Upper lobe of left lung (tissue), 4 donors: ENCODE results near the gene CD276.

ENCODE experiments used
- POLR2A ChIP-seq, 4 donors: fragments of 450-650 bp; IDR thresholded peaks; one replicate each; pipeline ENCODE4 v1.5.1; 2016 to 2017; ENCODE audit warnings: antibody characterized with exemption in 4 of 4, mild to moderate bottlenecking in 2 of 4
- TF ChIP-seq, protein P1 (sequence below), 6 experiments: fragments of 450-650 bp in 4 of 6; fragments of 200-600 bp in 2 of 6; sonication (generic) in 2 of 6; IDR thresholded peaks; one replicate each; pipeline ENCODE4 v1.5.1; 2016 to 2019; ENCODE audit warnings: antibody characterized with exemption in 6 of 6

DNA sequence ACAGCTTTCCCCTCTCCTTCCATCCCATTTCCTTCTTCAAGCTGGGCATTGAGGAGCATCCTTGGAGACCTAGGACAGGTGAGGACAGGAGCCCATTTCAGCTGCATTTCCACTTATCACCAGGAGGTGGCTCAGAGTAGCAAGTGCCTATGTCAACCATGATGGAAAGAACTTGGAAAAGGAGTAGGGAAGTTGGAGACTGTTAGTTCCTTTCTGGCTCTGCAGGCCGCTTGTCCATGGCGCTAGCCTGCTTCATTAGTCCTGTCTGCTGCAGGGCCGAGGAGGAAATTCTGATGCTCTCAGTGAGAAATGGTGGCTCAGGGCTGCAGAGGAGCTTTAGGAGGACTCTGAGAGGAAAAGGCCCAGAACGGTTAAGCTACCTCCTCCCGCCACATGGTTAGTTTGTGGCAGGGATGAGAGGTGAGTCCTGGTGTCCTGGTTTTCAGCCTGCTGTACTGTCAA is 7.0 kb upstream of the CD276 start:
- TF ChIP-seq, protein P1, sequence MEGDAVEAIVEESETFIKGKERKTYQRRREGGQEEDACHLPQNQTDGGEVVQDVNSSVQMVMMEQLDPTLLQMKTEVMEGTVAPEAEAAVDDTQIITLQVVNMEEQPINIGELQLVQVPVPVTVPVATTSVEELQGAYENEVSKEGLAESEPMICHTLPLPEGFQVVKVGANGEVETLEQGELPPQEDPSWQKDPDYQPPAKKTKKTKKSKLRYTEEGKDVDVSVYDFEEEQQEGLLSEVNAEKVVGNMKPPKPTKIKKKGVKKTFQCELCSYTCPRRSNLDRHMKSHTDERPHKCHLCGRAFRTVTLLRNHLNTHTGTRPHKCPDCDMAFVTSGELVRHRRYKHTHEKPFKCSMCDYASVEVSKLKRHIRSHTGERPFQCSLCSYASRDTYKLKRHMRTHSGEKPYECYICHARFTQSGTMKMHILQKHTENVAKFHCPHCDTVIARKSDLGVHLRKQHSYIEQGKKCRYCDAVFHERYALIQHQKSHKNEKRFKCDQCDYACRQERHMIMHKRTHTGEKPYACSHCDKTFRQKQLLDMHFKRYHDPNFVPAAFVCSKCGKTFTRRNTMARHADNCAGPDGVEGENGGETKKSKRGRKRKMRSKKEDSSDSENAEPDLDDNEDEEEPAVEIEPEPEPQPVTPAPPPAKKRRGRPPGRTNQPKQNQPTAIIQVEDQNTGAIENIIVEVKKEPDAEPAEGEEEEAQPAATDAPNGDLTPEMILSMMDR (IDR thresholded peaks at IDR 0.05) = peak; percentile 81 to 92 (median 87)
- TF ChIP-seq POLR2A (IDR thresholded peaks at IDR 0.05) = no peak
